ENCODE data around the gene SFXN3.

- no peak for TF ChIP-seq CTCF (IDR thresholded peaks at IDR 0.05)
- no peak for TF ChIP-seq POLR2A (IDR thresholded peaks at IDR 0.05)
These were observed 16.2 kb downstream of the SFXN3 start for GRCh38 chr10:101047268-101047667.

All from lower leg skin (tissue), 3 donors.